Left lung (tissue), 10 donors: ENCODE results near the gene MACROD2. TPM values are rescaled to one million over a fixed set of nuclear protein-coding genes. Genes with fewer than 3 reads are reported as not detected.

Source experiments
- ATAC-seq: fragments of 200-7000 bp; cut with Tn5 transposase; one replicate; pipeline ENCODE4 v1.9.1; 2020; ENCODE audit warnings: moderate library complexity
- DNase-seq, 4 donors: peaks; one replicate each; pipeline ENCODE4 v3.0.0-alpha.2; 2013 to 2020
- H3K27ac ChIP-seq, 2 donors: fragments of 200-600 bp; sonication (generic) in 1 of 2; one replicate each; pipeline versions ENCODE4 v1.5.0 to v1.8.0; 2020 to 2021
- H3K27me3 ChIP-seq, 2 donors: fragments of 200-600 bp; sonication (generic) in 1 of 2; one replicate each; pipeline versions ENCODE4 v1.5.0 to v1.8.0; 2020 to 2021
- H3K36me3 ChIP-seq, 2 donors: fragments of 200-600 bp; sonication (generic) in 1 of 2; one replicate each; pipeline versions ENCODE4 v1.5.0 to v1.8.0; 2020 to 2021
- H3K4me1 ChIP-seq, 2 donors: fragments of 200-600 bp; one replicate each; pipeline ENCODE4 v1.8.0; 2021
- H3K4me3 ChIP-seq, 2 donors: fragments of 200-600 bp; sonication (generic) in 1 of 2; one replicate each; pipeline versions ENCODE4 v1.5.0 to v1.8.0; 2020 to 2021; ENCODE audit warnings: mild to moderate bottlenecking in 1 of 2
- H3K9me3 ChIP-seq, 2 donors: fragments of 200-600 bp; sonication (generic) in 1 of 2; one replicate each; pipeline versions ENCODE4 v1.5.0 to v1.8.0; 2020 to 2021
- CTCF ChIP-seq, 2 donors: fragments of 200-600 bp; sonication (generic) in 1 of 2; IDR thresholded peaks; one replicate each; pipeline versions ENCODE4 v1.5.0 to v1.8.0; 2021; ENCODE audit warnings: antibody characterized with exemption in 2 of 2
- intact Hi-C, 2 donors: fragments of 100-400 bp; cut with DNase I; formaldehyde crosslinking; loops; one replicate each; pipeline versions ENCODE4 v1.11.2 to v1.14.2; 2022
- polyA plus RNA-seq, 6 donors: library from polyadenylated mRNA; unstranded; fragments of 120-200 nt; gene quantifications; one replicate each; pipeline ENCODE4 v1.2.1, GENCODE V29; 2013; ENCODE audit not compliant: insufficient read length in 6 of 6
- total RNA-seq, 2 donors: library from RNA; stranded (reverse); fragmentation: NEBNext Ultra II Directional; extraction: Animal tissue kit (Norgen Biotek cat#: 25700); gene quantifications; one replicate each; pipeline ENCODE4 v1.2.1, GENCODE V29; 2021
- donor health status: DM: no; HTN: yes; CAD: no.
- donor health status: DM: no; HTN: no; CAD: no.

MACROD2 gene
- total and polyA plus RNA-seq, 8 donors, result 6.1 to 23.6 (median 8.9) TPM

- DNase-seq (no peak), ATAC-seq (no peak)
- Histone ChIP-seq H3K27ac (no peak overlapping the region), H3K9me3 (no peaks in the 10 kb centered on the region), H3K4me1 (no peaks in the 10 kb centered on the region), H3K27me3 (no peaks in the 10 kb centered on the region), H3K4me3 (no peak overlapping the region), H3K36me3 (no peaks in the 10 kb centered on the region)
- TF ChIP-seq CTCF (IDR thresholded peaks at IDR 0.05), result no peak
- intact Hi-C loops, result no loop called here
These were observed 2083.0 kb downstream of the MACROD2 start for GRCh38 chr20:16078172-16078898.

GRCh38 chr20:16081421-16081820 lies 2086.1 kb downstream of the MACROD2 start:
- Histone ChIP-seq H3K36me3 (no peaks in the 10 kb centered on the region), H3K27me3 (no peaks in the 10 kb centered on the region), H3K27ac (no peak overlapping the region), H3K9me3 (peaks cover 0 to 5% of the 10 kb centered on the region in 2 donors), H3K4me3 (no peak overlapping the region), H3K4me1 (no peaks in the 10 kb centered on the region)
- DNase-seq (no peak), ATAC-seq (no peak)
- intact Hi-C loops, result no loop called here
- no peak for TF ChIP-seq CTCF (IDR thresholded peaks at IDR 0.05)

GRCh38 chr20:16082051-16082550 lies 2086.8 kb downstream of the MACROD2 start:
- Histone ChIP-seq H3K9me3 (peaks cover 0 to 5% of the 10 kb centered on the region in 2 donors), H3K36me3 (no peaks in the 10 kb centered on the region), H3K4me1 (no peaks in the 10 kb centered on the region), H3K4me3 (no peak overlapping the region), H3K27ac (no peak overlapping the region), H3K27me3 (no peaks in the 10 kb centered on the region)
- DNase-seq (no peak), ATAC-seq (no peak)
- intact Hi-C loops, result no loop called here
- TF ChIP-seq CTCF (IDR thresholded peaks at IDR 0.05), result no peak

DNA sequence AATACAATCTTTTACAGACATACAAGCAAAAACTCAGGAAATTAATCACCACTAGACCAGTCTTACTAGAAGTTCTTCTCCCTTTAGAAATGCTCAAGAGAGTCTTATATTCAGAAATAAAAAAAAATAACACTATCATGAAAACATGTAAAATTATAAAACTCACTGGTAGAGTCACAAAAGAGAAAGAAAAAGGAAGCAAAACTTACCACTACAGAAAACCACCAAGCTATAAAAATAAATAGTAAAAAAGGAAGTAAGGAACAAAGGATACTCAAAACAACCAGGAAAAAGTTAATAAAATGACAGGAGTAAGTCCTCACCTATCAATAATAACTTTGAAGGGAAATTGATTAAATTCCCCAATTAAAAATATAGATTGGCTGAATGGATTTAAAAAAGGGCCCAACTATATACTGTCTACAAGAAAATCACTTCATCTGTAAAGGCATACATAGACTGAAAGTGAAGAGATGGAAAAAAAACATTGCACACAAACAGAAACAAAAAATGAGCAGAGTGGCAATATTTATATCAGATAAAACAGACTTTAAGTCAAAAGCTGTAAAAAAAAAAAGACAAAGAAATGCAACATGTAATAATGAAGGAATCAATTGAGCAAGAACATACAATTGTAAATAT lies 2088.4 kb downstream of the MACROD2 start:
- Histone ChIP-seq H3K36me3 (no peaks in the 10 kb centered on the region), H3K27ac (no peak overlapping the region), H3K4me3 (no peak overlapping the region), H3K27me3 (no peaks in the 10 kb centered on the region), H3K9me3 (peaks cover 0 to 5% of the 10 kb centered on the region in 2 donors), H3K4me1 (no peaks in the 10 kb centered on the region)
- intact Hi-C loops, result no loop called here
- DNase-seq, result no peak
- TF ChIP-seq CTCF (IDR thresholded peaks at IDR 0.05), result no peak
- ATAC-seq, result no peak

GRCh38 chr20:16095226-16095625 lies 2099.9 kb downstream of the MACROD2 start:
- Histone ChIP-seq H3K9me3 (peaks cover 0 to 8% of the 10 kb centered on the region in 2 donors), H3K36me3 (no peaks in the 10 kb centered on the region), H3K27ac (no peak overlapping the region), H3K27me3 (no peaks in the 10 kb centered on the region), H3K4me3 (no peak overlapping the region), H3K4me1 (no peaks in the 10 kb centered on the region)
- intact Hi-C loops, result no loop called here
- no peak for DNase-seq
- no peak for ATAC-seq
- TF ChIP-seq CTCF (IDR thresholded peaks at IDR 0.05), result no peak
